Measurements from ENCODE around the gene MAN2A1. TPM values are rescaled to one million over a fixed set of nuclear protein-coding genes. Genes with fewer than 3 reads are reported as not detected.

The MAN2A1 gene
- total RNA-seq, 2 donors from 2014 or later, result 60.7 to 62.1 TPM

GRCh38 chr5:109725135-109725534 is 35.4 kb downstream of the MAN2A1 start:
- peaks cover 6% of the 10 kb centered on the region for H3K36me3 Mint-ChIP-seq (ENCODE audit: low read depth)
- Histone ChIP-seq H3K9ac (ENCODE audit: extremely low read depth, low read length, poor library complexity, severe bottlenecking) (no peak overlapping the region), H3K4me1 (ENCODE audit: control insufficient read depth, insufficient read depth, low read length) (no peaks in the 10 kb centered on the region), H3K27me3 (ENCODE audit: control insufficient read depth, insufficient read depth, low read length, poor library complexity, severe bottlenecking) (no peaks in the 10 kb centered on the region), H3K27ac (ENCODE audit: low read depth, low read length) (no peak overlapping the region), H3K9me3 (ENCODE audit: control insufficient read depth, low read length) (no peaks in the 10 kb centered on the region), H3K4me3 (ENCODE audit: low read length) (no peak overlapping the region), H3K36me3 (ENCODE audit: control insufficient read depth, insufficient read depth, low read length) (peaks cover 4% of the 10 kb centered on the region)
- no peak for TF ChIP-seq CTCF (conservative IDR thresholded peaks at IDR 0.05)
- H3K4me1 Mint-ChIP-seq, result no peaks in the 10 kb centered on the region
- H3K27ac Mint-ChIP-seq, result no peak overlapping the region
- DNase-seq, result no peak
- no peaks in the 10 kb centered on the region for H3K9me3 Mint-ChIP-seq
- H3K27me3 Mint-ChIP-seq (ENCODE audit: insufficient read depth), result no peaks in the 10 kb centered on the region
- no peak overlapping the region for H3K4me3 Mint-ChIP-seq
- 80 to 84% methylated on average over 1 to 2 of the region's 2 CpGs for WGBS, 2 experiments (ENCODE audit: insufficient coverage in 1 of 2, insufficient read length in 1 of 2)

- 31% methylated on average over 4 of the region's 4 CpGs for WGBS, 2 experiments (ENCODE audit: insufficient coverage in 1 of 2, insufficient read length in 1 of 2)
- TF ChIP-seq CTCF (conservative IDR thresholded peaks at IDR 0.05), result no peak
- peaks cover 9% of the 10 kb centered on the region for H3K36me3 ChIP-seq (ENCODE audit: control insufficient read depth, insufficient read depth, low read length)
- H3K4me1 ChIP-seq (ENCODE audit: control insufficient read depth, insufficient read depth, low read length), result peaks cover 28% of the 10 kb centered on the region
- no peak overlapping the region for H3K9ac ChIP-seq (ENCODE audit: extremely low read depth, low read length, poor library complexity, severe bottlenecking)
- DNase-seq, result peak; percentile 80
- peak overlapping the region; percentile 60 for H3K4me3 ChIP-seq (ENCODE audit: low read length)
- Mint-ChIP-seq H3K36me3 (ENCODE audit: low read depth) (peaks cover 7% of the 10 kb centered on the region), H3K27ac (peak overlapping the region; percentile 93), H3K4me3 (peak overlapping the region; percentile 39), H3K4me1 (peaks cover 58% of the 10 kb centered on the region), H3K9me3 (peaks cover 4% of the 10 kb centered on the region), H3K27me3 (ENCODE audit: insufficient read depth) (no peaks in the 10 kb centered on the region)
- H3K27ac ChIP-seq (ENCODE audit: low read depth, low read length), result peak overlapping the region; percentile 75
- H3K27me3 ChIP-seq (ENCODE audit: control insufficient read depth, insufficient read depth, low read length, poor library complexity, severe bottlenecking), result no peaks in the 10 kb centered on the region
- peaks cover 4% of the 10 kb centered on the region for H3K9me3 ChIP-seq (ENCODE audit: control insufficient read depth, low read length)
Measured at GRCh38 chr5:109739741-109740728, 50.3 kb downstream of the MAN2A1 start.

- H3K27me3 Mint-ChIP-seq (ENCODE audit: insufficient read depth), result no peaks in the 10 kb centered on the region
- H3K9me3 ChIP-seq (ENCODE audit: control insufficient read depth, low read length), result peaks cover 4% of the 10 kb centered on the region
- peak overlapping the region; percentile 93 for H3K27ac Mint-ChIP-seq
- peak overlapping the region; percentile 42 for H3K9ac ChIP-seq (ENCODE audit: extremely low read depth, low read length, poor library complexity, severe bottlenecking)
- peak overlapping the region; percentile 60 for H3K4me3 ChIP-seq (ENCODE audit: low read length)
- H3K27me3 ChIP-seq (ENCODE audit: control insufficient read depth, insufficient read depth, low read length, poor library complexity, severe bottlenecking), result no peaks in the 10 kb centered on the region
- peaks cover 28% of the 10 kb centered on the region for H3K4me1 ChIP-seq (ENCODE audit: control insufficient read depth, insufficient read depth, low read length)
- peak overlapping the region; percentile 64 for H3K27ac ChIP-seq (ENCODE audit: low read depth, low read length)
- no peak for DNase-seq
- H3K4me1 Mint-ChIP-seq, result peaks cover 58% of the 10 kb centered on the region
- H3K9me3 Mint-ChIP-seq, result peaks cover 4% of the 10 kb centered on the region
- peak overlapping the region; percentile 39 for H3K4me3 Mint-ChIP-seq
- H3K36me3 ChIP-seq (ENCODE audit: control insufficient read depth, insufficient read depth, low read length), result peaks cover 9% of the 10 kb centered on the region
- no peak for TF ChIP-seq CTCF (conservative IDR thresholded peaks at IDR 0.05)
- H3K36me3 Mint-ChIP-seq (ENCODE audit: low read depth), result peaks cover 7% of the 10 kb centered on the region
- 73% methylated on average over 1 of the region's 1 CpG; no CpG with 5 or more reads in 1 of the 2 experiments for WGBS, 2 experiments (ENCODE audit: insufficient coverage in 1 of 2, insufficient read length in 1 of 2)
Measured at GRCh38 chr5:109740966-109741365, 51.2 kb downstream of the MAN2A1 start.
